IPS-NIHi11 (cell line): ENCODE measurements around the gene EIF2B2.

Experiments used
- DNase-seq: peaks from one replicate; pipeline ENCODE4 v3.0.0; 2012; ENCODE audit warnings: mixed read lengths, low spot score

EIF2B2 gene

DNA sequence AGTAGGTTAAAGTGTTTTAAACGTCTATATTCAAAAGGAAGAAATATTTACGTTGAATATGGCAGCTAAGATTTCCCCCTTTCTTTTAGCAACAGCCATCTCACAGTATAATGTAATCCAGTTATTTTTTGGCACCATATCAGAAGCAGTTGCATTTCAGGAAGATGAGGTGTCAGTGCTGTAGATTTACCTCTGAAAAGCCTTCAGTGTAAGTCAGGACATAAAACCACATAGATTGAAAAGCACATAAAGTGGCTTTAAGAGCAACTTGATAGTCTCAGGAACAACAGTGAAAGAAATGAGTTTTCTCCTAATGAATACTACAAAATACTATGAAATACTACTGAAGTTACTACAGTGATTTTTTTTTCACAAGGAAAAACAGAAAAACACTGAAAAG is 41.6 kb downstream of the EIF2B2 start:
- DNase-seq = no peak

DNA sequence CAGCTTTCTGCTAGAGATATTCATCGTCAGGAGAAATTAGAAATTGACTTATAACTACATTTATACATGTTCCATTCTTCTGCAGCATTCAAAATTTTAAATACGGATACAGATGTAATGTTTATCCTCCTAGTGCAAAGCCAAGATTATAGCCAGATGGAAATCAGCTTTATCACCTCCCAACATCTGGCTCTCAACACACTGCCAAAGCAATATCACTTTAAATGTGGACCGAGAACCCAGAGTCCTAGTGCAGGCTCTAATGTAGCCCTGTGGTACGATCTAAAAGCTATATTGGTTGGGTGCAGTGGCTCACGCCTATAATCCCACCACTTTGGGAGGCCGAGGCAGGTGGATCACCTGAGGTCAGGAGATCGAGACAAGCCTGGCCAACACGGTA is 42.0 kb downstream of the EIF2B2 start:
- DNase-seq = no peak

DNA sequence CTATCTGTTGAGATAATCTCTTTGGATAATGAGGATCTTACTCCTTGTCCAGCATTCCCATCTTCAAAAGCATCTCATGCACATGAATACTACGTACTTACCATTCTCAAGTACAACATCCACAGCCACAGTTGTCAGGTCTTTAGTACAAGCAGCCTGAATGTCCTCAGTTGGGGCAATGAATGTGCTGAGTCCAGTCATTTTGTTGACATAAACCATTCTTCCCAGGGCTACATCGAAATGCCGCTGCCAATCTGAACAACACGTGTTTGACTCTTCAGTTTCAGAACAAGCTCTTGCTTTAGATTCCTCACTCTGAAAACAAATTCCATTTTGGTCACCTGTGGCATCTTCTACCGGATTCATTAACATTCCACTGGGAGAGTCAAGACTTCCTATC is 43.6 kb downstream of the EIF2B2 start:
- DNase-seq = no peak

DNA sequence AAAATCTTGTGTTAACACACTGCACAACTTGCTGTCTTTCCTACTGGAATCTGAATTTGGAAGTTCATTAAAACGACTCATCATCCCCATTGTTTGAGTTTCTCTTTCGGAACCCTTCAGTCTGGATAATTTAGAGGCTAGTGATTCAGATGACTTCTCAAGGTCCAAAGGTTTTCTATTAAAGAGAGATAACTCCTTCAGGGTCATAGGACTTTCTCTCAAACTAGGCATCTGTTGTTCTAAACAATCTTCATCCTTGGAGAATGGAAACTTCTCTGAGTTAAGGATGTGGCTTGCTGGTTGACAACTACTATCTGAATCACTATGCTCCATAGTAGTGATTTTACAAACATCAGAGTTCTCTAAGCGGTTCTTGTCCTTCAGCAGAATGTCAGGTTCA is 44.2 kb downstream of the EIF2B2 start:
- DNase-seq = no peak

DNA sequence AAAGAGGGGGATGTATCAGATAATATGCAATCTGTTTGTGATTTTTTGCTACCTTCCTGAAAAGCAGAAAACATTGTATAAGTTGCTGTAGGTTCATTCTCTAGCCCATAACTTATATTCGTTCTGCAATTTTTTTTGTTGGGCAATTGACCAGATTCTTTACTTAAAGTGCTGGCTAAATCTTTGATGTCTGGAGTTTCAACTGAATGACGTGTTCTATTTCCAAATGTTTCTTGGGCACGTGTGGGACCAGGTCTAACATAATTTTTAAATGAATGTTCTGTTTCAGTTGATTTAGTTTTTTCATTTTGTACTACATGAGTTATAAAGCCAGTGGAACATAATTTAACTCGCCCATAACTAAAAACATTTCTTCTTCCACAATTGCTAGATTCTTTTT is 44.8 kb downstream of the EIF2B2 start:
- no peak for DNase-seq

DNA sequence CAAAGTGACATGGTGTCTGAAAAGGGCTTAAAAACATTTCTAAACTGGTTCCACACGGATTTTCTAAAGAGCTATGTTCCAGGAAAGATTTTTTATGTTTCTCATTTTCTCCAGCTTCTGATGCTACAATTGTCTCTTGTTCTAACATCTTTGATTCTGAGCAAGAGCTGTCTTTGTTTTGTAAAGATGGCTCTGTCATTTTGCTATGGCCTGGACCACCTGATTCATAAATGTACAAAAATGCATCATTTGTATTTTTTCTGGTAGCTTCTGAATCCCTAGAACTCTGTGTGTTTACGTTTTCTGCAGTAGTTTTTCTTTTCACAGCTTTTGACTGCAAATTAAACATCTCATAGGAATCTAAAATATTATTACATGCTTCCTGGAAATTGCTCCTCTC is 45.4 kb downstream of the EIF2B2 start:
- DNase-seq = no peak

DNA sequence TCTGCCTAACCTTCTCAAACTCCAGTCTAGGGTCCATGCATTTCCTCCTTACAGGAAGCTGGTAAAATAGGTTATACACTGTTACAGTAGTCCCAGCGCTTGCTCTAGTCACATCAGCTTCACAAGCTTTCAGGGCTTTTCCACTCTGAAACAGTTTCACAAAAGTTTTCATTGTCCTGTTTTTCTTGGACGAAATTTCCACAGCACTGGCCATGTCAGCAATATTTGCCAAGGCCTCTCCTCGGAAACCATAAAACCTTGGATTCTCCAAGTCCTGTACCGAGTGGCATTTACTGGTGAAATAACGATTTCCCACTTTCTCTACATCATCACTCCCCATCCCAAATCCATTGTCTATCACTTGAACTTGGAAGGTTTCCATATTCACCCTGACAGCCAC is 46.4 kb downstream of the EIF2B2 start:
- DNase-seq = no peak

DNA sequence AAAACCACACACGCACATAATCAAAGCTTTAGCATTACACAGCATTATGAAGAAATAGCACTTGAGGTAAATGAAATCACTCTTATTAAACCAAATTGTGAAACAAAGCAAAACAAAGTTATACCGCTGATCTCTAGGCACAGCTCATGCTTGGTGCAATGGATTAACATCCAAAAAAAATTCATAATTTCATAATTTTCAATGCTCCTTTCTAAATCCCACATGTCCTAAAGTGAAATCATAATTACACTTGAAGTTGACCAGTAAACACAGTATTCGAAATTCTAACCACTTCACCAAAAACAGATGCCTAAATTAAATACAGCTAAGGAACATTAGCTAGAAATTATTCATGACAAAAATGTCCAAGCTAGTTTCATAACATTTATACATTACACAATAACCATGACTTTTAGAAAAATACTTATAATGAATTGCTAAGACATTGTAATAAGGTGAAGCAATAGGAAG is 47.0 kb downstream of the EIF2B2 start:
- DNase-seq = no peak

DNA sequence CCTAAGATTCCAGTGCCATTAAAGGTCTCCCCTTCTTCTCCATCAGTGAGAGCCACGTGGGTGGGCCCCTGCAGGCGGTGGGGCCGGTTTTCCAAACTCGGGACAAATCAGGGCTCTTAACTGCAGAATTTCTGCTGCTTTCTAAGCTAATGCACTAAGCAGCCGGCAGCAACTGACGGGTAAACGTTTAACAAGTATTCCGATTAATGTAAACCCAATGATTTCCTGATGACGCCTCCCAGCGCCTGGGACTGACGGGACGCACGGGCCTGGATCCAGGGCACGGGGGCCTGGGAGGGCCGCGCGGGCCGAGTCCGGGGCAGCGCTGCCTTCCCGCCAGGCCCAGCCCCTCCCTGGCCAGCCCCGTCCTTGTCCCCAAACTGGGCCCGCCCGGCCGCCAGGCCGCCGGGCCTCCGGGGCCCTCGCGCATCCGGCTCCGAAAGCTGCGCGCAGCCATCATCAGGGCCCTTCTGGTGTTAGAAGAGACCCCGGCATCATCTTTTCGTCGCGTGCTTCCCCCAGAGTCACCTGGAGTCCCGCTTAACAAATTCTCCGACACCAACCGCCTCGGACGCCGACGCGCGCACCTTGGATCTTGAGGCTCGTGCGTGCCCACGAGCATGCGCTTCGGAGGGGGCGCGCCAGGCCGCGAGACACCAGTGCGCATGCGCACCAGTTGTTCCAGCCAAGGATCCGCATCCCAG is 48.3 kb downstream of the EIF2B2 start, which contains the start of gene MLH3:
Gene MLH3, minus strand, starts transcription at position 616 of the 704 bp plus-strand sequence. CDS start 1,812 bp downstream, outside the sequence.
- peak; percentile 97 for DNase-seq

DNA sequence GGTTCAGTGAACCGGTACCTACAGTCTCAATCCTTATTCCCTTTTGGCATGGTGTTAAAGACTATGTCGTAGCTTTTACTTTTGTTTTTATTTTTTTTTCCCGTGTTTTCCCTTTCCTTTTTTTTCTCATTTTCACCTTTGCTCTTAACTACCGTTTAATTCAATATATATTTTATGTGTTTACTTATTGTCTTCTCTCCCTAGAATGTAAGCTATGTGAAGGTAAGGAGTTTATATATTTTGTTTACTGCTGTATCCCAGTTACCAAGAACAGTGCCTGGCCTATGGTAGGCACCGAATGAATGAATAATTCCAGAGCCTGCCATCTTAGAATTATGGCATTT is 48.8 kb downstream of the EIF2B2 start:
- DNase-seq = no peak

DNA sequence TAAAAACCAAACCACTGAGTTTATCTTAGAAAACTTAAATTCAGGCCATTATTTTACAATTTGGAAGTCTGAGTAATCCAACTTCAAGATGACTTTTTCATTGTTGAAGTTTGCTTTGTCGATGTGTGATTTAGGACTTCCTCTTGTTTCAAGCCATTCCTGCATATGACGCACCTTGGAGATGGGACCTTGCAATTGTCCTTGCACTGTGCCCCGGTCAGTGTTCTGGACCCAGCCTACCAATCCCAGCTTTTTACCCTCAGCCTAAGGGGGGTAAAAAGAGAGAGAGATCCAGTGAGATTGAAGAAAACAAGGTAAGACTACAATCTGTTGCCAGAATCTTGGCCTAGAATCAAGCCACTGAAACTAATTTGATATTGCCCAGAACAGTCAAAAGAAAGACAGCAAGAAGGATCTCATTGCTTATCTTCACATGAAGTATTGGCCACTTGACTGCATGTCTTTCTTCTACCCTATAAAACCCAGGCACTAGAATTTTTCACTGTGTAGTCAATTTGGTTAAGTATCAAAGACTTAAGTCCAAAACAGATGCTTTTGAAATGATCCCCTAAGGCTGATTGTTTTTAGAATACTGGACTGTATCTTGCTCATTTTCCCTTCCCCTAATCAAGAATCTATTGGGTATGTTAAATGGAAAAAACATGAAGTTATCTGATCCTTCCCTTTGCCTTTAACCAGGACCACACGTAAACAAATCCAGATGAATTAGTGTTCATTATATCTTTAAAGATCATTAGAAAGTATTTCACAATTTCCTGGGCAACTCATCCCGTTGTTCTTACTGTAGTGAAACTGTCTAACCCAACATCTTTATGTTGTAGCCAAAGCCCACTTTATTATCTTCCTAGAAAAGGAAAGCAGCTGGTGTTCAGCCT is 50.9 kb downstream of the EIF2B2 start:
- no peak for DNase-seq

DNA sequence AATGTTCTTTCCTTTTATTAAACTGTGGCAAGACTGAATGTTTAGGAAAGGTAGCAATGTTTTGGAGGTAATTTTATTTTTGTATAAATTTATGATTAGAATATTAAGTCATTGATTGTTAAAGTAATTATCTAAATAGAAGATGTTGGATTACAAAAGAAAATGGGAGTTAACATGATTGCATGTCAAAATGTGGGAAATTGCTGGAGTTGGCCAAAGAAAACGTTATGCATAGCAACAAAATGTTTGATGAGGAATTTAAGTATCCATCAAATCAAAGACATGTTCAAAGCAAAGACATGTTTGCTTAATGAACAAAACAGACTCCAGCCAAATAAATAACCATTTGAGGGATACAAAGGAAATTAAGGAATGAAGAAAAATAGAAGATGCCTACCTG is 51.7 kb downstream of the EIF2B2 start:
- no peak for DNase-seq

DNA sequence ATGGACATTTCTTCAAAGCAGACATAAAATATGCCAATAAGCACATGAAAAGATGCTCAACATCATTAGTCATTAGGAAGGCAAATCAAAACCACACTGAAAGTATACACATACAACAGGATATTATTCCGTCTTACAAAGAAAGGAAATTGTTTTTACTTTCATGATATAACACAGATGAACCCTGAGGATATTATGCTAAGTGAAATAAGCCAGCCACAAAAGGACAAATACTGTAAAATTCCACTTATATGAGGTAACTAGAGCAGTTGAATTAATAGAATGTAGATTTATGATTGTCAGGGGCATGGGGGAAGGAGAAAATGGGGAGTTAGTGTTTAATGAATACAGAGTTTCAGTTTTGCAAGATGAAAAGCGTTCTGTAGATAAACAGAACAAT is 56.9 kb downstream of the EIF2B2 start:
- DNase-seq = no peak

DNA sequence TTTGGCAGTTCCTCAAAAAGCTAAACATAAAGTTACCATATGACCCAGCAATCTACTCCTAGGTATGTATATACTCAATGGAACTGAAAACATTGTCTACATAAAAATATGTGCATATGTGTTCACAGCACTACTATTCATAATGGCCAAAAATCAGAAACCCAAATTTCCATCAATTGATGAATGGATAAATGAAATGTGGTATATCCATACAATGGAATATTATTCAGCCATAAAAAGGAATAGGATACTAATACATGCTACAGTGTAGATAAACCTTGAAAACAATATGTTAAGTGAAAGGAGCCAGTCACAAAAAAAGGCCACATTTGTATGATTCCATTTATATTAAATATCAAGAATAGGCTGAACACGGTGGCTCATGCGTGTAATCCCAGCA is 57.7 kb downstream of the EIF2B2 start:
- no peak for DNase-seq
